HFF-Myc (cell line): Measurements from ENCODE around the gene CD300C.
"Not testable (repeated sequence)": the region's sequence is repeated elsewhere in the genome, so short reads cannot be mapped to it uniquely, and the experiment has no call there.

Experiments
- DNase-seq: peaks from one replicate; pipeline ENCODE4 v3.0.0-alpha.2; 2011; ENCODE audit warnings: low read depth; ENCODE audit errors: extremely low read depth
- H3K4me3 ChIP-seq: replicated peaks from 2 replicates; pipeline ENCODE4 v1.5.1; 2011; ENCODE audit warnings: low read depth, mild to moderate bottlenecking, control low read depth, low read length
- CTCF ChIP-seq: IDR thresholded peaks from 2 replicates; pipeline ENCODE4 v1.5.1; 2012; ENCODE audit warnings: mild to moderate bottlenecking, low read depth, low read length, control low read depth; ENCODE audit errors: missing control alignments

The CD300C gene

GRCh38 chr17:74561586-74561985 lies 15.7 kb upstream of the CD300C start:
- no peak overlapping the region for H3K4me3 ChIP-seq
- DNase-seq, result no peak
- no peak for TF ChIP-seq CTCF

- DNase-seq, result no peak
- no peak overlapping the region for H3K4me3 ChIP-seq
- TF ChIP-seq CTCF, result no peak
These were observed 13.1 kb upstream of the CD300C start for GRCh38 chr17:74558882-74559519.

- DNase-seq, H3K4me3 ChIP-seq: not testable (repeated sequence)
These were observed 12.5 kb upstream of the CD300C start for GRCh38 chr17:74558402-74558801.

GRCh38 chr17:74555427-74555940 lies 9.6 kb upstream of the CD300C start:
- H3K4me3 ChIP-seq, result no peak overlapping the region
- no peak for TF ChIP-seq CTCF
- no peak for DNase-seq

GRCh38 chr17:74554909-74555308 lies 9.0 kb upstream of the CD300C start:
- no peak for DNase-seq
- H3K4me3 ChIP-seq, result no peak overlapping the region
- TF ChIP-seq CTCF, result no peak

- no peak overlapping the region for H3K4me3 ChIP-seq
- no peak for DNase-seq
- no peak for TF ChIP-seq CTCF
These were observed 6.1 kb upstream of the CD300C start for GRCh38 chr17:74552037-74552436.

- no peak overlapping the region for H3K4me3 ChIP-seq
- no peak for DNase-seq
- TF ChIP-seq CTCF, result no peak
These were observed 4.7 kb upstream of the CD300C start for GRCh38 chr17:74550602-74551001.
